Naive thymus-derived CD4-positive, alpha-beta T cell (primary cell): ENCODE data around the gene SYT3. TPM values are rescaled to one million over a fixed set of nuclear protein-coding genes. Genes with fewer than 3 reads are reported as not detected.

ENCODE experiments used
- ATAC-seq: fragments of 150-1000 bp; cut with Tn5 transposase; 2 replicates; pipeline ENCODE4 v1.10.0; 2021; ENCODE audit warnings: mild to moderate bottlenecking, moderate library complexity
- CTCF ChIA-PET: fragments of 350-600 bp; sonication (Branson Sonifier 250); formaldehyde crosslinking; loops from one replicate; lab custom pipeline; 2021; ENCODE audit warnings: antibody characterized with exemption; lab: Charles Lee
- POLR2A ChIA-PET: fragments of 350-600 bp; sonication (Branson Sonifier 250); formaldehyde crosslinking; loops from one replicate; lab custom pipeline; 2021; ENCODE audit warnings: antibody characterized with exemption, inconsistent platforms; lab: Charles Lee
- DNase-seq, 9 donors: peaks; one replicate each; pipeline versions ENCODE4 v3.0.0 to v3.0.0-alpha.2; 2020 to 2022; ENCODE audit warnings: mixed read lengths in 1 of 9
- H3K27ac ChIP-seq: one replicate; pipeline ENCODE4 v1.7.0; 2013; ENCODE audit warnings: mild to moderate bottlenecking, low read depth, low read length, moderate library complexity
- H3K27me3 ChIP-seq, 2 donors: one replicate each; pipeline ENCODE4 v1.7.0; 2013; ENCODE audit warnings: low read length in 2 of 2, mild to moderate bottlenecking in 2 of 2, moderate library complexity in 2 of 2; ENCODE audit not compliant: control insufficient read depth in 2 of 2, insufficient read depth in 2 of 2
- H3K36me3 ChIP-seq, 3 experiments: 1 replicate in 2 of 3; 2 replicates in 1 of 3; pipeline ENCODE4 v1.7.0; 2013; ENCODE audit warnings: low read length in 3 of 3, mild to moderate bottlenecking in 3 of 3, moderate library complexity in 1 of 3; ENCODE audit not compliant: insufficient read depth in 3 of 3, control insufficient read depth in 2 of 3
- H3K4me1 ChIP-seq, 2 donors: one replicate each; pipeline ENCODE4 v1.7.0; 2013; ENCODE audit warnings: low read length in 2 of 2, mild to moderate bottlenecking in 2 of 2, moderate library complexity in 1 of 2; ENCODE audit not compliant: control insufficient read depth in 2 of 2, insufficient read depth in 2 of 2
- H3K4me3 ChIP-seq: 2 replicates; pipeline ENCODE4 v1.7.0; 2013; ENCODE audit warnings: mild to moderate bottlenecking, low read length
- H3K9me3 ChIP-seq, 3 experiments: 1 replicate in 2 of 3; 2 replicates in 1 of 3; pipeline ENCODE4 v1.7.0; 2013; ENCODE audit warnings: low read length in 3 of 3; ENCODE audit not compliant: control insufficient read depth in 2 of 3
- H3K27ac Mint-ChIP-seq, 9 donors: one replicate each; pipeline ENCODE4 v1.8.0; 2020 to 2022; ENCODE audit warnings: mixed read lengths in 9 of 9, mild to moderate bottlenecking in 8 of 9, moderate library complexity in 5 of 9, inconsistent platforms in 2 of 9
- H3K27me3 Mint-ChIP-seq, 5 donors: one replicate each; pipeline ENCODE4 v1.8.0; 2021 to 2022; ENCODE audit warnings: mixed read lengths in 5 of 5, mild to moderate bottlenecking in 1 of 5
- H3K36me3 Mint-ChIP-seq, 5 donors: one replicate each; pipeline ENCODE4 v1.8.0; 2020 to 2022; ENCODE audit warnings: mixed read lengths in 5 of 5, mild to moderate bottlenecking in 3 of 5, inconsistent platforms in 1 of 5
- H3K4me1 Mint-ChIP-seq, 7 donors: one replicate each; pipeline ENCODE4 v1.8.0; 2020 to 2022; ENCODE audit warnings: mixed read lengths in 7 of 7, mild to moderate bottlenecking in 3 of 7, inconsistent platforms in 1 of 7
- H3K4me3 Mint-ChIP-seq, 10 donors: one replicate each; pipeline ENCODE4 v1.8.0; 2020 to 2022; ENCODE audit warnings: mild to moderate bottlenecking in 10 of 10, mixed read lengths in 10 of 10, moderate library complexity in 6 of 10, inconsistent platforms in 2 of 10
- H3K9me3 Mint-ChIP-seq, 11 donors: one replicate each; pipeline ENCODE4 v1.8.0; 2020 to 2022; ENCODE audit warnings: mixed read lengths in 11 of 11, mild to moderate bottlenecking in 4 of 11, inconsistent platforms in 1 of 11, moderate library complexity in 1 of 11
- intact Hi-C, 2 donors: fragments of 100-400 bp; cut with micrococcal nuclease; formaldehyde crosslinking; loops; one replicate each; pipeline ENCODE4 v1.15.1; 2023
- polyA plus RNA-seq, 2 donors: library from polyadenylated mRNA; unstranded; fragments of 300-500 nt; fragmentation: Illumina TruSeq; gene quantifications; one replicate each; pipeline ENCODE4 v1.2.3, GENCODE V29; 2021
- total RNA-seq, 6 experiments: library from RNA in 5 of 6; stranded (reverse) in 5 of 6; gene quantifications; 1 replicate in 5 of 6; 2 replicates in 1 of 6; pipeline ENCODE4 v1.2.3 and lab custom pipeline; 2021 to 2026

SYT3 gene
- total and polyA plus RNA-seq, 7 experiments from 2014 or later = 0.13 to 0.47 (median 0.15) TPM; not detected in 3

- Mint-ChIP-seq H3K27ac (no peak overlapping the region), H3K4me1 (peaks cover 0 to 2% (median 0%) of the 10 kb centered on the region in 7 donors), H3K36me3 (peaks cover 0 to 9% (median 0%) of the 10 kb centered on the region in 5 donors), H3K9me3 (peaks cover 4 to 29% (median 15%) of the 10 kb centered on the region in 11 donors), H3K4me3 (no peak overlapping the region), H3K27me3 (peaks cover 0 to 40% (median 24%) of the 10 kb centered on the region in 5 donors)
- H3K27me3 ChIP-seq = no peaks in the 10 kb centered on the region
- no peaks in the 10 kb centered on the region for H3K36me3 ChIP-seq
- POLR2A ChIA-PET = no interaction called here
- H3K27ac ChIP-seq = no peak overlapping the region
- CTCF ChIA-PET = no interaction called here
- no peak overlapping the region for H3K4me3 ChIP-seq
- peaks cover 0 to 17% (median 0%) of the 10 kb centered on the region in 3 experiments for H3K9me3 ChIP-seq
- intact Hi-C loops = no loop called here
- H3K4me1 ChIP-seq = no peaks in the 10 kb centered on the region
- DNase-seq = no peak
- no peak for ATAC-seq
Observed at GRCh38 chr19:50629801-50630200, 9.9 kb downstream of the SYT3 start.

GRCh38 chr19:50629194-50629593 lies 10.5 kb downstream of the SYT3 start:
- no peak overlapping the region for H3K27ac ChIP-seq
- no peak overlapping the region for H3K27ac Mint-ChIP-seq
- H3K9me3 Mint-ChIP-seq = peaks cover 4 to 23% (median 11%) of the 10 kb centered on the region in 11 donors
- peaks cover 0 to 12% (median 0%) of the 10 kb centered on the region in 3 experiments for H3K9me3 ChIP-seq
- H3K4me1 Mint-ChIP-seq = peaks cover 0 to 2% (median 0%) of the 10 kb centered on the region in 7 donors
- ATAC-seq (no peak), DNase-seq (no peak)
- peaks cover 0 to 8% (median 0%) of the 10 kb centered on the region in 5 donors for H3K36me3 Mint-ChIP-seq
- no peak overlapping the region for H3K4me3 Mint-ChIP-seq
- ChIA-PET POLR2A (no interaction called here), CTCF (no interaction called here)
- no peaks in the 10 kb centered on the region for H3K4me1 ChIP-seq
- peaks cover 0 to 40% (median 24%) of the 10 kb centered on the region in 5 donors for H3K27me3 Mint-ChIP-seq
- H3K27me3 ChIP-seq = no peaks in the 10 kb centered on the region
- intact Hi-C loops = no loop called here
- H3K36me3 ChIP-seq = no peaks in the 10 kb centered on the region
- no peak overlapping the region for H3K4me3 ChIP-seq

GRCh38 chr19:50628551-50628950 lies 11.1 kb downstream of the SYT3 start:
- POLR2A ChIA-PET = no interaction called here
- H3K4me1 Mint-ChIP-seq = peaks cover 0 to 2% (median 0%) of the 10 kb centered on the region in 7 donors
- no peak overlapping the region for H3K4me3 ChIP-seq
- H3K9me3 ChIP-seq = peaks cover 0 to 5% (median 0%) of the 10 kb centered on the region in 3 experiments
- no peak overlapping the region for H3K27ac ChIP-seq
- H3K36me3 ChIP-seq = no peaks in the 10 kb centered on the region
- no peaks in the 10 kb centered on the region for H3K4me1 ChIP-seq
- intact Hi-C loops = no loop called here
- H3K27ac Mint-ChIP-seq = no peak overlapping the region
- CTCF ChIA-PET = no interaction called here
- H3K27me3 Mint-ChIP-seq = peaks cover 0 to 39% (median 24%) of the 10 kb centered on the region in 5 donors
- peaks cover 3 to 17% (median 6%) of the 10 kb centered on the region in 11 donors for H3K9me3 Mint-ChIP-seq
- H3K4me3 Mint-ChIP-seq = no peak overlapping the region
- ATAC-seq (no peak), DNase-seq (no peak)
- H3K36me3 Mint-ChIP-seq = peaks cover 0 to 5% (median 0%) of the 10 kb centered on the region in 5 donors
- no peaks in the 10 kb centered on the region for H3K27me3 ChIP-seq

- Histone ChIP-seq H3K4me3 (no peak overlapping the region), H3K27me3 (no peaks in the 10 kb centered on the region), H3K27ac (no peak overlapping the region), H3K4me1 (no peaks in the 10 kb centered on the region), H3K36me3 (no peaks in the 10 kb centered on the region), H3K9me3 (peaks cover 0 to 5% (median 0%) of the 10 kb centered on the region in 3 experiments)
- CTCF ChIA-PET = no interaction called here
- POLR2A ChIA-PET = no interaction called here
- Mint-ChIP-seq H3K4me1 (peaks cover 0 to 2% (median 0%) of the 10 kb centered on the region in 7 donors), H3K27me3 (peaks cover 0 to 36% (median 24%) of the 10 kb centered on the region in 5 donors), H3K9me3 (peaks cover 0 to 13% (median 2%) of the 10 kb centered on the region in 11 donors), H3K27ac (no peak overlapping the region), H3K4me3 (no peak overlapping the region), H3K36me3 (peaks cover 0 to under 1% (median 0%) of the 10 kb centered on the region in 5 donors)
- ATAC-seq = no peak
- DNase-seq = no peak
- intact Hi-C loops = no loop called here
Observed at GRCh38 chr19:50628146-50628545, 11.5 kb downstream of the SYT3 start.

GRCh38 chr19:50626795-50627194 lies 12.9 kb downstream of the SYT3 start:
- ATAC-seq = no peak
- no peak overlapping the region for H3K27ac Mint-ChIP-seq
- H3K4me3 Mint-ChIP-seq = no peak overlapping the region
- intact Hi-C loops = no loop called here
- no peaks in the 10 kb centered on the region for H3K36me3 ChIP-seq
- no peaks in the 10 kb centered on the region for H3K36me3 Mint-ChIP-seq
- ChIA-PET CTCF (no interaction called here), POLR2A (no interaction called here)
- H3K4me3 ChIP-seq = no peak overlapping the region
- H3K9me3 Mint-ChIP-seq = peaks cover 0 to 7% (median 0%) of the 10 kb centered on the region in 11 donors
- H3K27ac ChIP-seq = no peak overlapping the region
- H3K4me1 Mint-ChIP-seq = peaks cover 0 to 2% (median 0%) of the 10 kb centered on the region in 7 donors
- H3K4me1 ChIP-seq = no peaks in the 10 kb centered on the region
- no peaks in the 10 kb centered on the region for H3K9me3 ChIP-seq
- no peak for DNase-seq
- H3K27me3 Mint-ChIP-seq = peaks cover 0 to 31% (median 24%) of the 10 kb centered on the region in 5 donors
- no peaks in the 10 kb centered on the region for H3K27me3 ChIP-seq

GRCh38 chr19:50626011-50626410 lies 13.7 kb downstream of the SYT3 start:
- H3K36me3 Mint-ChIP-seq = no peaks in the 10 kb centered on the region
- peaks cover 0 to 4% (median 0%) of the 10 kb centered on the region in 11 donors for H3K9me3 Mint-ChIP-seq
- peaks cover 0 to 32% (median 19%) of the 10 kb centered on the region in 5 donors for H3K27me3 Mint-ChIP-seq
- no peaks in the 10 kb centered on the region for H3K9me3 ChIP-seq
- no peak overlapping the region for H3K27ac Mint-ChIP-seq
- H3K4me3 ChIP-seq = no peak overlapping the region
- no peaks in the 10 kb centered on the region for H3K27me3 ChIP-seq
- peaks cover 0 to 2% (median 0%) of the 10 kb centered on the region in 7 donors for H3K4me1 Mint-ChIP-seq
- ChIA-PET POLR2A (no interaction called here), CTCF (interaction anchor here (0.6 kb wide), 1 partner anchor 258 kb away, joined by 3 read pairs; no protein-coding TSS in a partner anchor)
- intact Hi-C loops = no loop called here
- DNase-seq (no peak), ATAC-seq (no peak)
- H3K27ac ChIP-seq = no peak overlapping the region
- no peaks in the 10 kb centered on the region for H3K36me3 ChIP-seq
- no peak overlapping the region for H3K4me3 Mint-ChIP-seq
- H3K4me1 ChIP-seq = no peaks in the 10 kb centered on the region
